Ishikawa (cell line): Measurements from ENCODE around the gene RABL2B.

Experiments used
- EP300 ChIP-seq: IDR thresholded peaks from 2 replicates; pipeline ENCODE4 v1.6.1; 2012; ENCODE audit warnings: borderline replicate concordance
- RAD21 ChIP-seq: IDR thresholded peaks from 2 replicates; pipeline ENCODE4 v1.6.1; 2012; ENCODE audit warnings: low read depth
- TCF12 ChIP-seq: IDR thresholded peaks from 2 replicates; pipeline ENCODE4 v1.6.1; 2012; ENCODE audit warnings: low read depth
- YY1 ChIP-seq: IDR thresholded peaks from 2 replicates; pipeline ENCODE4 v1.6.1; 2012; ENCODE audit warnings: low read depth
- TF ChIP-seq, protein P1 (sequence below): IDR thresholded peaks from 2 replicates; pipeline ENCODE4 v1.6.1; 2012; ENCODE audit warnings: low read depth, mild to moderate bottlenecking

DNA sequence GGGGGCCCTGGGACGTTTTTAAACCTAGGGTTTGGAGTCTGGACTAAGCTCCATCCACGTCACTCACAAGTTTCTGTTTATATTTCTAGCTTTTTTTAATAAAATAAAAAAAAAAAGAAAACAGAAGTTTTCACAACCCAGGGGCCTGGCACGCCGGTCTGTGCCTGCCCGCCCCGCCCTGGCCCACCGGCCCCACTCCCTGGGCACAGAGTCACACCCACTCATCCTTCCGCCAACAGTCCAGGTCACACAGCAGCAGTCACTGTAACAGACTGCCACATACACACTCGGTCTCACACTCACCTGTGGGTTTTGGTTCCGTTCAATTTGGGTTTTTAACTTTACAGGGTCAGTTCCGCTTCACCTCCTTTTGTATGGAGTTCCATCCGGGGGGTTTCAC lies 50.8 kb downstream of the RABL2B start:
- TF ChIP-seq YY1: no peak
- TF ChIP-seq, protein P1, sequence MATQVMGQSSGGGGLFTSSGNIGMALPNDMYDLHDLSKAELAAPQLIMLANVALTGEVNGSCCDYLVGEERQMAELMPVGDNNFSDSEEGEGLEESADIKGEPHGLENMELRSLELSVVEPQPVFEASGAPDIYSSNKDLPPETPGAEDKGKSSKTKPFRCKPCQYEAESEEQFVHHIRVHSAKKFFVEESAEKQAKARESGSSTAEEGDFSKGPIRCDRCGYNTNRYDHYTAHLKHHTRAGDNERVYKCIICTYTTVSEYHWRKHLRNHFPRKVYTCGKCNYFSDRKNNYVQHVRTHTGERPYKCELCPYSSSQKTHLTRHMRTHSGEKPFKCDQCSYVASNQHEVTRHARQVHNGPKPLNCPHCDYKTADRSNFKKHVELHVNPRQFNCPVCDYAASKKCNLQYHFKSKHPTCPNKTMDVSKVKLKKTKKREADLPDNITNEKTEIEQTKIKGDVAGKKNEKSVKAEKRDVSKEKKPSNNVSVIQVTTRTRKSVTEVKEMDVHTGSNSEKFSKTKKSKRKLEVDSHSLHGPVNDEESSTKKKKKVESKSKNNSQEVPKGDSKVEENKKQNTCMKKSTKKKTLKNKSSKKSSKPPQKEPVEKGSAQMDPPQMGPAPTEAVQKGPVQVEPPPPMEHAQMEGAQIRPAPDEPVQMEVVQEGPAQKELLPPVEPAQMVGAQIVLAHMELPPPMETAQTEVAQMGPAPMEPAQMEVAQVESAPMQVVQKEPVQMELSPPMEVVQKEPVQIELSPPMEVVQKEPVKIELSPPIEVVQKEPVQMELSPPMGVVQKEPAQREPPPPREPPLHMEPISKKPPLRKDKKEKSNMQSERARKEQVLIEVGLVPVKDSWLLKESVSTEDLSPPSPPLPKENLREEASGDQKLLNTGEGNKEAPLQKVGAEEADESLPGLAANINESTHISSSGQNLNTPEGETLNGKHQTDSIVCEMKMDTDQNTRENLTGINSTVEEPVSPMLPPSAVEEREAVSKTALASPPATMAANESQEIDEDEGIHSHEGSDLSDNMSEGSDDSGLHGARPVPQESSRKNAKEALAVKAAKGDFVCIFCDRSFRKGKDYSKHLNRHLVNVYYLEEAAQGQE: no peak
- no peak for TF ChIP-seq EP300
- no peak for TF ChIP-seq TCF12
- TF ChIP-seq RAD21: no peak
